Activated B cell treated with CpG ODN at 0.5 μM for 24 hours (primary cell): ENCODE measurements around the gene KIAA1614. TPM values are rescaled to one million over a fixed set of nuclear protein-coding genes. Genes with fewer than 3 reads are reported as not detected.

Experiments used
- ATAC-seq: fragments of 200-7000 bp; cut with Tn5 transposase; one replicate; pipeline ENCODE4 v1.10.0; 2021; ENCODE audit warnings: low read depth, mild to moderate bottlenecking, moderate library complexity
- CTCF ChIA-PET: fragments of 350-600 bp; sonication (Branson Sonifier 250); formaldehyde crosslinking; loops from one replicate; lab custom pipeline; 2021; ENCODE audit warnings: antibody characterized with exemption; lab: Charles Lee
- POLR2A ChIA-PET: fragments of 350-600 bp; sonication (Branson Sonifier 250); formaldehyde crosslinking; loops from one replicate; lab custom pipeline; 2021; ENCODE audit warnings: antibody characterized with exemption; lab: Charles Lee
- DNase-seq: peaks from one replicate; pipeline ENCODE4 v3.0.0; 2022
- H3K27ac Mint-ChIP-seq: one replicate; pipeline ENCODE4 v1.8.0; 2020; ENCODE audit warnings: mixed read lengths
- H3K27me3 Mint-ChIP-seq: one replicate; pipeline ENCODE4 v1.8.0; 2021; ENCODE audit warnings: mixed read lengths
- H3K36me3 Mint-ChIP-seq: one replicate; pipeline ENCODE4 v1.8.0; 2021; ENCODE audit warnings: low read depth, mixed read lengths
- H3K4me1 Mint-ChIP-seq: one replicate; pipeline ENCODE4 v1.8.0; 2021; ENCODE audit warnings: mixed read lengths
- H3K4me3 Mint-ChIP-seq: one replicate; pipeline ENCODE4 v1.8.0; 2020; ENCODE audit warnings: mild to moderate bottlenecking, mixed read lengths
- H3K9me3 Mint-ChIP-seq: one replicate; pipeline ENCODE4 v1.8.0; 2020; ENCODE audit warnings: mixed read lengths
- intact Hi-C: fragments of 100-400 bp; cut with micrococcal nuclease; formaldehyde crosslinking; loops from one replicate; pipeline ENCODE4 v1.15.1; 2024
- total RNA-seq: library from RNA; stranded (reverse); gene quantifications from 2 replicates; pipeline ENCODE4 v1.2.3, GENCODE V29; 2022
- TF ChIP-seq, protein P1 (sequence below): fragments of 200-600 bp; IDR thresholded peaks from one replicate; pipeline ENCODE4 v1.8.0; 2022; ENCODE audit warnings: antibody characterized with exemption, mild to moderate bottlenecking

The KIAA1614 gene
- total RNA-seq, 1 donor from 2014 or later, result 0.38 TPM

DNA sequence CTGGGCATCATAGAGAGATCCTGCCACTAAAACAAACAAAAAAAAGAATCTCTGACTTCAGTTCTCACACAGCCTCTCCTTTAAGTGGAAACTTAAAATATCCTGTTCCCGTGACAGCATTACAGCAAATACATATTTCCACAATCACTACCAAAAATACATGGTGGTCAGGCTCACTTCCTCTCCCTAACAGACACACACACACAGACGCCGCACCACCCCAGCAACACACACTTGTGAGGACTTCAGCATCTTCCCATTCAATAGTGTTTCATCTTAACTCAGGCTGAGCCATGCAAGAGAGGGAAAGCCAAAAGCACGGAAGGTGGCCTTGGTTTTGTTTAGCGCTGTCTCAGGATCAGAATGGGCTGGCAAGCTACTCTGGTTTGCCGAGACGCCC lies 21.9 kb downstream of the KIAA1614 start:
- POLR2A ChIA-PET, result no interaction called here
- ATAC-seq (no peak), DNase-seq (no peak)
- no peaks in the 10 kb centered on the region for H3K36me3 Mint-ChIP-seq
- no peak overlapping the region for H3K4me3 Mint-ChIP-seq
- intact Hi-C loops, result no loop called here
- H3K4me1 Mint-ChIP-seq, result peaks cover 16% of the 10 kb centered on the region
- H3K9me3 Mint-ChIP-seq, result no peaks in the 10 kb centered on the region
- TF ChIP-seq, protein P1, sequence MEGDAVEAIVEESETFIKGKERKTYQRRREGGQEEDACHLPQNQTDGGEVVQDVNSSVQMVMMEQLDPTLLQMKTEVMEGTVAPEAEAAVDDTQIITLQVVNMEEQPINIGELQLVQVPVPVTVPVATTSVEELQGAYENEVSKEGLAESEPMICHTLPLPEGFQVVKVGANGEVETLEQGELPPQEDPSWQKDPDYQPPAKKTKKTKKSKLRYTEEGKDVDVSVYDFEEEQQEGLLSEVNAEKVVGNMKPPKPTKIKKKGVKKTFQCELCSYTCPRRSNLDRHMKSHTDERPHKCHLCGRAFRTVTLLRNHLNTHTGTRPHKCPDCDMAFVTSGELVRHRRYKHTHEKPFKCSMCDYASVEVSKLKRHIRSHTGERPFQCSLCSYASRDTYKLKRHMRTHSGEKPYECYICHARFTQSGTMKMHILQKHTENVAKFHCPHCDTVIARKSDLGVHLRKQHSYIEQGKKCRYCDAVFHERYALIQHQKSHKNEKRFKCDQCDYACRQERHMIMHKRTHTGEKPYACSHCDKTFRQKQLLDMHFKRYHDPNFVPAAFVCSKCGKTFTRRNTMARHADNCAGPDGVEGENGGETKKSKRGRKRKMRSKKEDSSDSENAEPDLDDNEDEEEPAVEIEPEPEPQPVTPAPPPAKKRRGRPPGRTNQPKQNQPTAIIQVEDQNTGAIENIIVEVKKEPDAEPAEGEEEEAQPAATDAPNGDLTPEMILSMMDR, result no peak
- H3K27ac Mint-ChIP-seq, result no peak overlapping the region
- no peaks in the 10 kb centered on the region for H3K27me3 Mint-ChIP-seq
- CTCF ChIA-PET, result no interaction called here

DNA sequence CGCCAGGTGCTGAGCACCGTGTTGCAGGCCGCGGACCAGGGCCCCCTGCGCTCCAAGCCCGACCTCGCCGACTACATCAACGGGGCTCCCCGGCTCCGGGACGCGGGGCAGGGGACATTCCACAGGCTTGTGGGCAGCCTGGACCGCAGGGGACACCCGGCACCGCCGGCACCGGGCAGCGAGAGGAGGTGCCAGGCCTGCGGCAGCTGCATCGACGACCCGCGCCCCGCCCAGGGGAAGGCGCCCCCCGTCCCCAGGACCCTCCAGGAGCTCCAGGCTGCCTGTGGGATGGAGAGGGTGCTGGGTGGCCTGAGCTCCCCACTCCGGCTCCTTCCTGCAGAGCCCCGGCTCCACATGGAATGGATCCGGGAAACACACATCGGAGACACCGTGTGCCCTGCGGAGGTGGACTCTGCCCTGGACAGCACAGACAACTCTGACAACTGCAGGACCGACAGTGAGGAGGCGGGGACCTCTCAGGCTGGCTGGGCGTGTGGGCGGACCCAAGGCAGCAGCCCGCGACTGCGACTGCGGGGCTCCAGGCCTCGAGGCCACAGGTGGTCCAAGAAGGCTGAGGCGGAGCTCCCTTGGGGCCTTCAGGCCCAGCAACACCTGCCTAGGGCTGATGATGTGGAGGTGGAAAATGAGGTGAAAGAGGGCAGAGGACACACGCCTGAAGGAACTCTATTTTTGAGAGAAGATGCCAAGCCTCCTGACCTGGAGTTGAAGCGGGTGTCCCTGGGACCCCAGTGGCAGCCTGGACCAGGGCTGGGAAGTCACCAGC lies 22.8 kb downstream of the KIAA1614 start:
- Mint-ChIP-seq H3K9me3 (no peaks in the 10 kb centered on the region), H3K27me3 (no peaks in the 10 kb centered on the region), H3K4me3 (no peak overlapping the region), H3K36me3 (no peaks in the 10 kb centered on the region), H3K4me1 (peaks cover 16% of the 10 kb centered on the region), H3K27ac (no peak overlapping the region)
- ChIA-PET CTCF (no interaction called here), POLR2A (no interaction called here)
- peak; percentile 21 for ATAC-seq
- intact Hi-C loops, result no loop called here
- DNase-seq, result no peak
- TF ChIP-seq, protein P1, result no peak

DNA sequence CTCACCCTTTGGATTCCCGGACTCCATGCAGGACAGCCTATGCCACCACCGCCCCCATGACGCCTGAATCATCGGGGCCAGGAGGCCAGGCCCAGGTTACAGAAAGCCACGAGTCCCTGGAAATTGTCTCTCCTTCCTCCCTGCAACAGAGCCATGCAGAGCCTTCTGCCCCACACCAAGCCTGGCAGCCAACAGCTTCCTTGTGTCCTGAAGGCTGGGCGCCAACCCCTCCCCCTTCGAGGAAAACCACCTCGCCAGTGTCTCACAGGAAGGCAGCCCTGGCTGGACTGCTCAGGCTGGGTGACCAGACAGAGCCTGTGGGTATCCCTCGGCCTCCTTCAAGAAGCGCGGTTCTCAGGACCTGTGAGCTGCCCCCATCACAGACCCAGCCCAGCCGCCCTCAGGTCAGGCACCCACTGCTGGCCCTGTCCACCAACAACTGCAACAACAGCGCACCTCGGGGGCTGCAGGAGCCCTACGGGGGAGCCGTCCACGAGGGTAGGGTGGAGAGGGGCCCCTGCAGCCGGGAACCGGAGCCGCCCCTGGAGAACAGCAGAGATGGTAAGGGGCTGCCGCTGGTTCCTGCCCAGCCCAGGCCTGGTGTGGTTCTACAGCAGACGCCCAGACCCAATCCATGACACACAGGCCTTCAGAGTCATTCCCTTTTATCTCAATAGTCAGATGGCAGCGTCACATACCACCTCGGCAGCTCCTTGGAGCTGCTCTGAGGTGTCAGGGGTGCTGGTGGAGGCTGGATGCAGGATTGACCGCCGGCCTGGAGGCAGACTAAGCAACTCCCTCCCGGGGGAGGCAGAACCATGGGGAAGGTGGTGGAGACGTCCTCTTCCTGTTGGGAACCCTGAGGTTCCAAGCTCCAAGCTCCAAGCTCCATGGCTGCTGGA lies 23.7 kb downstream of the KIAA1614 start:
- H3K36me3 Mint-ChIP-seq, result no peaks in the 10 kb centered on the region
- H3K4me1 Mint-ChIP-seq, result peaks cover 16% of the 10 kb centered on the region
- H3K27me3 Mint-ChIP-seq, result no peaks in the 10 kb centered on the region
- TF ChIP-seq, protein P1, result no peak
- H3K4me3 Mint-ChIP-seq, result no peak overlapping the region
- ChIA-PET CTCF (no interaction called here), POLR2A (no interaction called here)
- no peak for ATAC-seq
- no peak for DNase-seq
- intact Hi-C loops, result no loop called here
- no peak overlapping the region for H3K27ac Mint-ChIP-seq
- no peaks in the 10 kb centered on the region for H3K9me3 Mint-ChIP-seq

DNA sequence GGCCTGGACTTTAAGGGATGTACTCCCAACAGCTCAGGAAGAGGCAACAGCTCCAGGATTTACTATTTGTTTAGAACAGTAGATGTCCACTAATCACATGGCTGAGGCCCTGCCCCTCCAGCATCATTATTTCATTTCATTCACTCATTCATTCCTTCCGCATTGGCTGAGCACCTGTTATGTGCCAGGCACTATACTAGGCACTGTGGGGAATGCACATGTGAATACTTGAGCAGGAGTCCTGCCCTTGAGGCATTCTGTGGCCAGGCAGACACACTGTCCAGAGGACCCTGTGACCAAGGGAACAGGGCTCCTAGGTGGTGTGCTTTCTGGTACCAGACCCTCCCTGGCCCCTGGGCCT lies 24.3 kb downstream of the KIAA1614 start:
- intact Hi-C loops, result no loop called here
- no peaks in the 10 kb centered on the region for H3K36me3 Mint-ChIP-seq
- H3K27ac Mint-ChIP-seq, result no peak overlapping the region
- ChIA-PET CTCF (no interaction called here), POLR2A (no interaction called here)
- H3K27me3 Mint-ChIP-seq, result no peaks in the 10 kb centered on the region
- H3K9me3 Mint-ChIP-seq, result no peaks in the 10 kb centered on the region
- H3K4me1 Mint-ChIP-seq, result peaks cover 16% of the 10 kb centered on the region
- H3K4me3 Mint-ChIP-seq, result no peak overlapping the region
- TF ChIP-seq, protein P1, result no peak
- ATAC-seq, result no peak
- no peak for DNase-seq

DNA sequence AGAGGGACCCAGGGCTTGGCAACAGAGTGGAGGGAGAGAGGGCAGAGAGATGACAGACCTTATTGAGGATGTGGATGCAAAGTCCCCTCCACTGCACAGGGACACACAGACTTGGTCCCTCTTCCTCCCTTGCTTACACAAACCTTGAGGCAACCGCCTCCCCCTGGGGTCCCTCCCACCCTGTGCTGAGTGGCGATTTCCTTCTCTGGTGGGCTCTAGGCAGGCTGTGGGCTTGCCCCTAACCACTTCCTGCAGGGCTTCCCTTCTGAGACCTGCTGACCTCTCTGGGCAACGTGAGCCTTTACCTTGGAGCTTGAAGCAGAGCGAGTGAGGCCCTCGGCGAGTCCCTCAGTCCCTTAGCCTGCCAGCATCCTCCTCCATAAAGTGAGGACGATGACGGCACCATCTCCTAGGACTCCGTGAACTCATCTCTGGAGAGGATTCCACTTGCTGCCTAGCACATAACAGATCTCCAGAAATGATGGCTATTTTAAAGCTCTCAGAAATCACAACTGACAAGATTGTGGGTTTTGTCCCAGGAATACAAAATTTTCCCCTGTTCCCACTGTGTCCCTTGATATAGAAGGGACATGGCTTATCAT lies 25.0 kb downstream of the KIAA1614 start:
- no peaks in the 10 kb centered on the region for H3K27me3 Mint-ChIP-seq
- DNase-seq (no peak), ATAC-seq (no peak)
- intact Hi-C loops, result no loop called here
- POLR2A ChIA-PET, result no interaction called here
- H3K9me3 Mint-ChIP-seq, result no peaks in the 10 kb centered on the region
- peaks cover 16% of the 10 kb centered on the region for H3K4me1 Mint-ChIP-seq
- TF ChIP-seq, protein P1, result no peak
- CTCF ChIA-PET, result no interaction called here
- H3K36me3 Mint-ChIP-seq, result no peaks in the 10 kb centered on the region
- H3K27ac Mint-ChIP-seq, result no peak overlapping the region
- no peak overlapping the region for H3K4me3 Mint-ChIP-seq
